HG03571 (cell line): ENCODE data around the gene FCGBP.
"Not testable (repeated sequence)": the region's sequence is repeated elsewhere in the genome, so short reads cannot be mapped to it uniquely, and the experiment has no call there.

Experiments used
- ATAC-seq: cut with Tn5 transposase; IDR thresholded peaks from one replicate; pipeline ENCODE4 v1.9.1; 2021; ENCODE audit not compliant: unreplicated experiment

Gene FCGBP

DNA sequence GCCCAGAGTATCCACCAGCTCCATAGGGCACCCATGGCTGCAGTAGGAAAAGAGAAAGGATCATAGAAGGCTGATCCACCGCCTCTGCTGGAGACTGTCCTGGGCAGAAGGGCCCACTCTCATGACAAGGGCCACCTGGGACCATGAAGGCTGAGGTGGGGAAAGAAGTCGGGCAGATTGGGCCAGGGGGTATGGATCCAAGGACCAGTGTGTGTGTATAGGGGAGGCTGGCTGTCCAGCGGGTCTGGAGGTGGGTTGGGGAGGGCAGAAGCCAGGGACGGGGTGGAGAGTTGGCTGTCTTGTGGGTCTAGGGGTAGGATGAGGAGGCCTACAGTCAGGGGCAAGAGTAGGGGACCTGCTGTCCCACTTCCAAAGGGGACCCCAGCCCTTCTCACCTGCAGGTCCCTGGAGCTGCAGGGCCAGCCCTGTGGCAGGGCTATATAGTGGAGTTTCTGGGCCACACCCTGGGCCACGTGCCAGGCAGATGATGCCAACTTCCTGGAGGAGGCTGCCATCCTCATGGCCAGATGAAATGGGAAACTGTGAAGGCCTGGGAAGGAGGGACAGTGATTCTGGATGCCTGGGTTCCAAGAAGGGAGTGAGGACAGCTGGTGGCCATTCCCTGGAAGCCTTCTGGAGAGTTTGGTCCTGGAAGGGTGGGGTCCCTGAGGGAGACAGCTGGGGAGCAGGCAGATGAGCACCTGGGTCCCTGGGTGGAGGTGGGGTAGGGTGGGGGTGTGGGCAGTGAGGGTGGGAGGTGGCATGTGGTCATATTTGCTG lies at the start of gene FCGBP:
FCGBP (minus strand) TSS at position 51 of the 780 bp plus-strand sequence.
- ATAC-seq, result no peak

DNA sequence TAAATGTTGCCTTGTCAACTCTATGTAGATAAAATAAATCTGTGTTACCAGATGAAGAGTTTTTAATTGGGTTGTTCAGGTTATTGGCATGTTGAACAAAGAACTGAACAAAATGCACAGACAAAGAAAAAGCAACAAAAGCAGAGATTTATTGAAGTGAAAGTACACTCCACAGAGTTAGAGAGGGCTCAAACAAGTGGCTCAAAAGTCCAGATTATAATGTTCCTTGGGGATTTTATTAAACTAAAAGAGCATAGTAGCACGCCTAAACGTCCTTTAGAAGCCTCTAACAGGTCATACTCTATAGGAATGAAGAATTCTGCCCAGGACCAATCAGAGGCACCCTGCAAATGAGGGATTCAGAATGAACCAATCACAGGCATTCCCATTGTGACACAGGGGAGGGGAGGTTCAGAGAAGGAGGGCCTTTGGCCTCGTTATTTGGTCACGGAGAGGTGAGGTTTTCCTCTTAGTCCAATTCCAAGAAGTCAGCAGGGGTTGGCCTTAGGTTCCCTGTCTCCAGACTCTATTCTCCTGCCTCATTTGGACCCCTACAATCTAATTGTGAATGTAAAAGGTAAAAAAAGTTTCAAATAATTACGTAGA lies 49.4 kb upstream of the FCGBP start:
- no peak for ATAC-seq

DNA sequence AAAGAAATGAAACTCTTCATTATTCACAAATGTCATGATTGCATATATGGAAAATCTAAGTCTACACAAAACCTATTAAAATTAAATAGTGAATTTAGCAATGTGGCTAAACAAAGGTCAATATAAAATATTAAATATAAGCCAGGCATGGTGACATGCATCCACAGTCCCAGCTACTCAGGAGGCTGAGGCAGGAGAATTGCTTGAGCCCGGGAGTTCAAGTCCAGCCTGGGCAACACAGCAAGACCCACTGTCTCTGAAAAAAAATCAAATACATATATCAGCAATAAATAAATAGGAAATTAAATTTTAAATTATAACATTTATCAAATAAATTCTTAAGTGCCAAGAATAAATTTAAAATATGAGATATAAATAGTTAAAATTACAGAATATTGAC lies 48.4 kb upstream of the FCGBP start:
- ATAC-seq, result no peak

DNA sequence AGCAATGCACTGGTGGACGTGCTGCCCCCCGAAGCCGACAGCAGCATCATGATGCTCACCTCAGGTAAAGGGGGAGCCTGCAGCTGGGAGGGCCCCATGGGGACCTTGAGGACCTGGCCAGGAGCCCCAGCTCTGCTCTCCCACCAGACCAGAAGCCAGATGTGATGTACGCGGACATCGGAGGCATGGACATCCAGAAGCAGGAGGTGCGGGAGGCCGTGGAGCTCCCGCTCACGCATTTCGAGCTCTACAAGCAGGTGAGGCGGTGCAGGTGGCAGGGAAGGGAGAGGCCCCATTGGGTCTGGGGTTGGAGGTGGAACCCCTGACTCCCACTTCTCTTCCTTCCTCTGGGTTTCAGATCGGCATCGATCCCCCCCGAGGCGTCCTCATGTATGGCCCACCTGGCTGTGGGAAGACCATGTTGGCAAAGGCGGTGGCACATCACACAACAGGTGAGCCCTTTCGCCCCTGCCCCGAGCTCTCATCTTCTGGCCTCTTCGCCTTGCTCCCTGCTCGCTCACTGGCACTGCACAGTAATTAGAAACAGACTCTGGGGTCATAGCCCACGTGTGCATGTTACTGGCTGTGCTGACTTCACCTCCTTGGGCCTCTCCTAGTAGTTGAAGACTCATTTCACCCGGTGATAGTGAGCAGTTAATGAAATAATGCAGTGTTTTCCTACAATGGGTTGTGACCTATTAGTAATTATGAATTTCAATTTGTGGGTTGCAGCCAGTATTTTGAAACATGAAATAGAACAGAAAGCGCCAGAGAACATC lies 40.1 kb upstream of the FCGBP start:
- ATAC-seq, result no peak

DNA sequence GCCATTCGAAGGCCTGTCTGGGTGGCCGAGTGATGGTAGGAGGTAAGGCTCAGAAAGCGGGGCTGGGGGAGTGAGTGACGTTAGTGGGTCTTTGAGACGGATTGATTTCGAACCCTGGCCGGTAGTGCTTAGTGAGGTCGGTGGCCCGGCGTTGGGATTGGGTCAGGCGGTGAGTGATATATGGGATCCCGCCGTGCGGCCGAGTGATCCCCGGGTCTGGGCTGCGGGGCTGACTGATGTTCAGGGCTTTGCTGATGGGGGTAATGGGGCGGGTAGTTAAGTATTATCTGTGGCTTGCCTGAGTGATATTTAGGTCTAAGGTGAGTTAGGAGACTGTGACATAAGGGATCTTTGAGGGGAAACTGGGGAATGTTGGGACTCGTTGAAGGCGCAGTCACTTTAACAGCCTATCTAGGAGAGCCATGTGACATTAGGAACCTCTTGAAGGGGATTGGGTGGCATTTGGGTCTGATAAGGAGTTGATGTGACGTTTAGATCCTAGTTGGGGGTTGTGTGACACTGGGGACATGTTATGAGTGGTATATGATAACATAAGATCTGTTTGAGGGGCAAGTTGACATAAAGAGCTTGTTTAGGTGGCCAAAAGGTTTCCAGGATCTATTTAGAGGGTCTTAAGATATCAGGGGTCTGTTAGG lies 37.1 kb upstream of the FCGBP start:
- ATAC-seq, result no peak

DNA sequence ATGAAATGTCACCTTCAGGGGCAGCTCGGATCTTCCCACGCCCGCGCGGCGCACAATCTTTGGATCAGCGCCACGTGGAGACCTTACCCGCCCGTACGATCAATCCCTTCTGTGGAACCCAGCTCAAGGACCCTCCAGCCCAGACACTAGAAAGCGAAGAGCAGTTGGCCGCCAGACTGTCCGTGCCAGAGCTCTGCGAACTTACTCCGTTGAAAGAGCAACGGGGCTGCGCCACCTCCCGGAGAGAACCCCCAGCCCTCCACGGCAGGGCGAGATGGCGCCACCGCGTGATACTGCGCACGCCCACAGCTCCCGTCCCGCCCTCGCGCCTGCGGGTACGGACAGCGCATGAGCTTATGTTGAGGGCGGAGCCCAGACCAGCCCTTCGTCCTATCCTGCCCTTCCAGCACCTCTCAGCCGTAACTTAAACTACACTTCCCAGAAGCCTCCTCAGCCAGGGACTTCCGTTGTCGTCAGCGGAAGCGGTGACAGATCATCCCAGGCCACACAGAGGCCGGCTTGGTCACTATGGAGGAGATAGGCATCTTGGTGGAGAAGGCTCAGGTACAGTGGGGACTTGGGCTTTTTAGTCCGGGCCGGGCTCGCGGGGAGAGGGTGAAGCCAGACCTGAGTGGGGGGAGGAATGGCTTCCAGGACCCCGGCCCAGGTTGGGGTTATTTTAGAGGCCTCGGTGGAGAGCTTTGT lies 36.4 kb upstream of the FCGBP start, which contains the start of gene PSMC4:
PSMC4 (plus strand) TSS at position 491 of the 705 bp plus-strand sequence; CDS start at position 529, 38 bp downstream.
- peak; percentile 92 for ATAC-seq

DNA sequence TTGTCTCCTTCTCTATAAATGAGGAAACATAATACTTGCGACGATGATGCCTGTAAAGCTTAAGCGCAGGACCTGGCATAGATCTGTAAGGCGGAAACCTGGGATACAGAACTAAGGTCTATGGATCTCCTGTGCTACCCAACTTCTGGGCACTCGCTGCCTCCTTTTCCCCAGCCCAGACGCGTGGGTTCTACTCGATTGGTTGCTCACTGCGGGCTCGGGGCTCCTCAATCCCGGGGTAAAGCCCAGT lies 35.9 kb upstream of the FCGBP start:
- no peak for ATAC-seq

DNA sequence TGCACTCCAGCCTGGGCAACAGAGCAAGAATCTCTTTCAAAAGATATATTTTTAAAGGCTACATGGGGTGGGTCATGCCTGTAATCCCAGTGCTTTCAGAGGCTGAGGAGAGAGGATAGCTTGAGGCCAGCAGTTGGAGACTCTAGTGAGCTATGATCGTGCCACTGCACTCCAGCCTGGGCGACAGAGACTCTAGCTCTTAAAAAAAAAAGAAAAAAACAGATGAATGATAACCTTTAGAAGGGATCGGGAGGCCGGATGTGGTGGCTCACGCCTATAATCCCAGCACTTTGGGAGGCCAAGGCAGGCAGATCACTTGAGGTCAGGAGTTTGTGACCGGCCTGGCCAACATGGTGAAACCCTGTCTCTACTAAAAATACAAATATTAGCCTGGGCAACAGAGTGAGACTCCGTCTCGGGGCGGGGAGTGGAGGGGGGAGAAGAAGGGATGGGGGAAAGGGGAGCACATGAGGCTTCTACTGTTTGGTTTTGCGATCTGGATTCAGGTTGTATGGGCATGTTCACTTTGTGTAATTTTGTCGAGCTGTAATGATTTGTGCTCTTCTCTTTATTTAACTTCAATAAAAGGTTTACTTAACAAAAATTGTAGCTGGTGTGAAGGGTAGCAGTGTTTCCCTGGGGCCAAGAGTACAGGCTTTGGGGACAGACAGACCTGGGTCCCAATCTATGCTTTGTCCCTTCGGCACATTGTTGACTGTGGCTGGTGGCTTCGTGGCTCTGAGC lies 35.4 kb upstream of the FCGBP start:
- ATAC-seq, result no peak

DNA sequence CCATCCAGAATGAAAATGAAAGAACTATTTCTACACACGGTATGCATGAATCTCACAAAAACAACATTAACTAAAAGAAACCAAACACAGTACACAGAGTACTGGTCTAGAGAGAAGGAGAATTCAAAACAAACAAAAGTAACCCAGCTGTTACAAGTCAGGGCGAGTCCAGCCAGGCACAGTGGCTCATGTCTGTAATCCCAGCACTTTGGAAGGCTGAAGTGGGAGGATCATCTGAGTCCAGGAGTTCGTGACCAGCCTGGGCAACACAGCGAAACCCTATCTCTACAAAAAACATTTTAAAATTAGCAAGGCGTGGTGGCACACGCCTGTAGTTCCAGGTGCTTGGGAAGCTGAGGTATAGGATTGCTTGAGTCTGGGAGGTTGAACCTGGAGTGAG lies 34.8 kb upstream of the FCGBP start:
- ATAC-seq, result no peak

DNA sequence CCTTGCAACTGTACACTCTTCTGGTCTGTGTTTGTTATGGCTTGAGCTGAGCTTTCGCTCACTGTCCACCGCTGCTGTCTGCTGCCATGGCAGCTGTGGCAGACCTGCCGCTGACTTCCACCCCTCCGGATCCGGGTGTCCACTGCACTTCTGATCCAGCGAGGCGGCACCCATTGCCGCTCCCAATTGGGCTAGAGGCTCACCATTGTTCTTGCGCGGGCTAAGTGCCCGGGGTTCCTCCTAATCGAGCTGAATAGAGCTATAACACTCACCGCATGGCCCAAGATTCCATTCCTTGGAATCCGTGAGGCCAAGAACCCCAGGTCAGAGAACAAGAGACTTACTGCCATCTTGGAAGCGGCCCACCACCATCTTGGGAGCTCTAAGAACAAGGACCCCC lies 34.4 kb upstream of the FCGBP start:
- ATAC-seq, result no peak

DNA sequence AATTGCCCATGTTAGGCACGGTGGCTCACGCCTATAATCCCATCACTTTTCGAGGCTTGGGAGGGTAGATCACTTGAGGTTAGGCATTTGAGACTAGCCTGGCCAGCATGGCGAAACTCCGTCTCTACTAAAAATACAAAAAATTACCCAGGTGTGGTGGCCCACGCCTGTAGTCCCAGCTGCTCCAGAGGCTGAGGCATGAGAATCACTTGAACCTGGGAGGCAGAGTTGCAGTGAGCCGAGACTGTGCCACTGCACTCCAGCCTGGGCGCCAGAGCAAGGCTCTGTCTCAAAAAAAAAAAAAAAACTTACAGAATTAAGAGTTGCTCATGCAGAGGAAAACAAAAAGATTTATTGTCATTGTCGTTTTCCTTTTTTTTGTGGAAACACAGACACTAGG lies 33.1 kb upstream of the FCGBP start:
- ATAC-seq, result no peak

DNA sequence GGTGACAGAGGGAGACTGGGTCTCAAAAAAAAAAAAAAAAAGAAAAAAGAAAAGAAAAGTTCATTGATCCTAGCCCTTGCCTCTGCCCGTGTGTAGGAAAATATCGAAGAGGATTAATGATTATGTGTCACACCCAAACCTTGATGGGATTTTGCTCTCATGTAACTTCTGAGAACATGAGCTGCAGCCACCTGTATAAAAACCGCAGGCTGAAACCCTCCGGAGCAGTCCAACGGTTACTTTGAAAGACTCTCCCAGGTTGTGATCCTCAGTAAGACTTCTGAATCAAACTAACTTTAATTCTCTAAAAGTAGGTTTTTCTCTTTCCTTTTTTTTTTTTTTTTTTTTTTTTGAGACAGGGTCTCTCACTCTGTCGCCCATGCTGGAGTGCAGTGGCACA lies 32.2 kb upstream of the FCGBP start:
- ATAC-seq, result no peak

DNA sequence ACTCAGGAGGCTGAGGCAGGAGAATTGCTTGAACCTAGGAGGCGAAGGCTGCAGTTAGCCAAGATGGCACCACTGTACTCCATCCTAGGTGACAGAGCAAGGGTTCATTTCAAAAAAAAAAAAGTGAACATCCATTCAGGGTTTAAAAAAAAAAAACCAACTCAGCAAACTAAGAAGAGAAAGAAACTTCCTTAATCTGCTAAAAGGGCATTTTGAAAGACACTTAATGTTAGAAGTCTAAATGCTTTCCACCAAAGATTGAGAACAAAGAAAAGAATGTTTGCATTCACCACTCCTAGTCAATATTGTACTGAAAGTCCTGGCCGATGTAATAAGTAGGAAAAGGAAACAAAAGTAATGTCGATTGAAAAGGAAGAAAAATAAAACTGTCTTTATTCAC lies 29.5 kb upstream of the FCGBP start:
- no peak for ATAC-seq

DNA sequence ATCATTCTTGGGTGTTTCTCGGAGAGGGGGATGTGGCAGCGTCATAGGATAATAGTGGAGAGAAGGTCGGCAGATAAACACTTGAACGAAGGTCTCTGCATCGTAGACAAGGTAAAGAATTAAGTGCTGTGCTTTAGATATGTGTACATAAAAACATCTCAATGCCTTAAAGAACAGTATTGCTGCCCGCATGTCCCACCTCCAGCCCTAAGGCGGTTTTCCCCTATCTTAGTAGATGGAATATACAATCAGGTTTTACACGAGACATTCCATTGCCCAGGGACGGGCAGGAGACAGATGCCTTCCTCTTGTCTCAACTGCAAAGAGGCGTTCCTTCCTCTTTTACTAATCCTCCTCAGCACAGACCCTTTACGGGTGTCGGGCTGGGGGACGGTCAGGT lies 25.0 kb upstream of the FCGBP start:
- ATAC-seq, result not testable (repeated sequence)

DNA sequence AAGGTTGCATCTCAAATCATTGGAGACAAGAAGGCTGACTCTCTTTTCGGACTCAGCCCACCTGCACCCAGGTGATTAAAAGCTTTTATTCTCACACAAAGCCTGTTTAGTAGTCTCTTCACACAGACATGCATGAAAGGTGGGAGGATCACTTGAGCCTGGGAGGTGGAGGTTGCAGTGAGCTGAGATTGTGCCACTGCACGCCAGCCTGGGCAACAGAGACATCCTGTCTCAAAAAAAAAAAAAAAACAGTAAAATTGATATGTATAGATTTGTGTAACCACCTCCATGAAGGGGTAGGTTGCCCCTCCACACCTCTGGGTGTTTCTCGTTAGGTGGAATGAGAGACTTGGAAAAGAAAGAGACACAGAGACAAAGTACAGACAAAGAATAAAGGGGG lies 24.5 kb upstream of the FCGBP start:
- not testable (repeated sequence) for ATAC-seq

DNA sequence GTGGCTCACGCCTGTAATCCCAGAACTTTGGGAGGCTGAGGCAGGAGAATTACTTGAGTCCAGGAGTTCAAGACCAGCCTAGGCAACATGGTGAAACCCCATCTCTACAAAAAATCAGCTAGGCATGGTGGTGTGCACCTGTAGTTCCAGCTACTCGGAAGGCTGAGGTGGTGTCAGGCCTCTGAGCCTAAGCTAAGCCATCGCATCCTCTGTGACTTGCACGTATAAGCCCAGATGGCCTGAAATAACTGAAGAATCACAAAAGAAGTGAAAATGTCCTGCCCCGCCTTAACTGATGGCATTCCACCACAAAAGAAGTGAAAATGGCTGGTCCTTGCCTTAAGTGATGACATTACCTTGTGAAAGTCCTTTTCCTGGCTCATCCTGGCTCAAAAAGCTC lies 23.5 kb upstream of the FCGBP start:
- ATAC-seq, result not testable (repeated sequence)

DNA sequence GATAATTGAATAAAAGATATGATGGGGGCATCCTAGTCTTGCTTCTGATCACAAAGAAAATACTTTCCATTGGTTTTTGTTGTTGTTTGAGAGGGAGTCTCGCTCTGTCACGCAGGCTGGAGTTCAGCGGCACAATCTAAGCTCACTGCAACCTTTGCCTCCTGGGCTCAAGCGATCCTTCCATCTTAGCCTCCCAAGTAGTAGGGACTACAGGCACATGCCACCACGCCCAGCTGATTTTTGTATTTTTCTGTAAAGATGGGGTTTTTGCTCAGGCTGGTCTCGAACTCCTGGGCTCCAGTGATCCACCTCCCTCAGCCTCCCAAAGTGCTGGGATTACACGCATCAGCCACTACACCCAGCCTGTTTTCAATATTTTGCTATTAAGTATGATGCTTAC lies 19.5 kb upstream of the FCGBP start:
- ATAC-seq, result no peak

DNA sequence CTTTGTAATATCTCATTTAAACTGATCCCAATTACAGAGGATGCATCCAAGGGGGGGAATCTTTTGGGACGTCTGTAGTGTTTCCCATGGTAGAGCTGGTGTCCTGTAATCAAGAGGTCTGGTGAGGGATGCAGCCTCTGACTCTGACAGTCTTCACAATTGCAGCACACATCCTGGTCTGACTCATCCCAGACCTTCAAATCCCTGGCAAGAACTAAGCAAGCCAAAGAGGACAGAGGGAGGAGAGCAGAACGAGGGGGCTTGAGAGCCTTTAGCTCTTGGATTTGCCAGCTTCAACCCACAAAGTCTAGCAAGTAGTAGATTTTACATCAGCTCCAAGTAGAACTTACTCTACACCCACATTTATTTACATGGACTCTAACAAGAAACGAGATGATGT lies 17.3 kb upstream of the FCGBP start:
- ATAC-seq, result no peak

DNA sequence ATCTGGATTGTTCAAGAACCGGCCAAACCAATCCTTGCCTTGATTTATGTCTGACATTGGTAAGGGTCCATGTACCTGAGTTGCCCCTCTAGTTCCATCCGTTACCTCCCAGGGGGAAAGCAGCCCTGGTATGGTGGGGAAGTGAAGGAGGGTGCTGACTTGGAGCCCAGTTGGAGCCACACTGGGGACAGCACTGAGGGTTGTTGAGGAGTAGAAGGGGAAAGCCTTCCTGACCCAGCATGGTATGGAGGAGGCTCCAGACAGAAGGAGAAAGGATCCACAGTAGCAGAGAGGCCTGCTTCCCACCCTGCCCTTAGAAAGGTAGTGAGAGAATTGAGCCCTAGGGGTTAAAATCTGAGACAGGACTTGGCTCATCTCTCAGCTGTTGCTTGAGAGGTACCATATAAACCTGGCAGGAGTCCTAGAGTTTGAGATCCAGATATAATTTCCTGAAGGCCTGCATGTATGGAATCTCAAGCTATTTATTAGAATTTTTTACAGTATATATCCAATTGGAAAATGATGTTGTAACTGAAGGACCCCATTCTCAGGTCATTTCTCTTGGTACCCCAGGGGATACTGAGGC lies 16.7 kb upstream of the FCGBP start:
- ATAC-seq, result no peak
